ENCODE data around the gene MGAT1. TPM values are rescaled to one million over a fixed set of nuclear protein-coding genes. Genes with fewer than 3 reads are reported as not detected.
"Not testable (repeated sequence)": the region's sequence is repeated elsewhere in the genome, so short reads cannot be mapped to it uniquely, and the experiment has no call there.

MGAT1 gene
- total RNA-seq, 2 experiments from 2014 or later, result 93.2 to 125 TPM

DNA sequence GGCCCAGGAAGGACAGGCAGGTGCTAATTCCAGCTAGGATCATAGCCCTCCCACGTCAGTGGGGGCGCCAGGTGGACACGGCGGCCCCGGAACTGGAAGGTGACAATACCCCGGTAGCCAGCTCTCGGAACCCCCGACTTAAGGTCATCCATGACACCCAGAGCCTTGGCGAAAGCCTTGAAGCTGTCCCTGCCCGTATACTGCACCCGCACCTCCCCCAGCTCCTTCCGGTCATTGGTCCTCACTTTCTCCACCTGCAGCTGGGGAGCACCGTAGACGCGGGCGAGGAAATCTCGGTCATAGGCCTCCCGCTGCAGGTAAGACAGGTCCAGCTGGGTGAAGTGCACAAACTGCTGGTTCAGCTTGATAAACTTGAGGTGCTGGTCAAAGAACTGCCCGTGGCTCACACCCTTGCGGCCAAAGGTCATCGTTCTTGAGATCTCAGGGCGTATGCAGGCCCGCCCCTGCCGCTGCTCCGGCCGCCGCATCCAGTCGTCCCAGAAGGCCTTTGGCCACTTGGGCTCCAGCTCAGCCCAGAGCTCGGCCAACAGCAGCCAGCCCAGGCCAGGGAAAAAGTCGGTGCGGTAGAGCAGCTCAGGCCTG is 10.9 kb downstream of the MGAT1 start:
- H3K36me3 Mint-ChIP-seq (ENCODE audit: low read depth), result peaks cover 42% of the 10 kb centered on the region
- DNase-seq (no peak), ATAC-seq (no peak)
- intact Hi-C loops (cut with DNase I, micrococcal nuclease), result no loop called here
- CTCF ChIA-PET, result no interaction called here
- POLR2A ChIA-PET, result interaction anchor here (0.6 to 0.8 kb wide), 2 partner anchors 10 to 1168 kb away, joined by 3 to 6 read pairs; partner anchors contain the start of gene HNRNPH1
- no peak overlapping the region for H3K4me3 Mint-ChIP-seq
- H3K9me3 Mint-ChIP-seq (ENCODE audit: low read depth), result no peaks in the 10 kb centered on the region
- peaks cover 39% of the 10 kb centered on the region for H3K4me1 Mint-ChIP-seq
- no peaks in the 10 kb centered on the region for H3K27me3 Mint-ChIP-seq
- H3K27ac Mint-ChIP-seq, result no peak overlapping the region

DNA sequence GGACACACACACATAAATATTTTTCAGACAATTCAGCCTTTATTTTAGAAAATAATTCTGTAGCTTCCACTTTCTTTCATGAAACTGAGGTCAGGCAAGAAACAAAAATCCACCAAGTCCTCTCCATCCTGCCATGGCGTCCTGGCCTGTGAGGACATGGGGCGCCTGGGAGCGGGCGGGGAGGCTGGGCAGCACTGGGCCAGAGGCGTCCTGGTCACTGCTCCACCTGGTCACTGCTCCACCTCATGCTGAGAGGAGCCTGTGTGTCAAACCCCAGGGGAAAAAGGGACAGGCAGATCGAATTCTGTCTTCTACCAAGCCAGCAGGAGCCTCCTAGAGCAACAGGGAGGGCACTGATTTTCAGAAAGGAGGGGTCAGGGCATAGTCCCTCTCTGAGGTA is 12.1 kb downstream of the MGAT1 start:
- ChIA-PET POLR2A (no interaction called here), CTCF (interaction anchor here (0.8 to 1.6 kb wide), 2 partner anchors 10 to 34 kb away, joined by 3 to 4 read pairs; no protein-coding TSS in a partner anchor)
- ATAC-seq, result no peak
- Mint-ChIP-seq H3K4me3 (no peak overlapping the region), H3K27me3 (no peaks in the 10 kb centered on the region), H3K4me1 (peaks cover 40% of the 10 kb centered on the region), H3K27ac (peak overlapping the region; percentile 48), H3K9me3 (ENCODE audit: low read depth) (no peaks in the 10 kb centered on the region), H3K36me3 (ENCODE audit: low read depth) (peaks cover 33% of the 10 kb centered on the region)
- intact Hi-C loops (cut with DNase I, micrococcal nuclease), result no loop called here
- no peak for DNase-seq

DNA sequence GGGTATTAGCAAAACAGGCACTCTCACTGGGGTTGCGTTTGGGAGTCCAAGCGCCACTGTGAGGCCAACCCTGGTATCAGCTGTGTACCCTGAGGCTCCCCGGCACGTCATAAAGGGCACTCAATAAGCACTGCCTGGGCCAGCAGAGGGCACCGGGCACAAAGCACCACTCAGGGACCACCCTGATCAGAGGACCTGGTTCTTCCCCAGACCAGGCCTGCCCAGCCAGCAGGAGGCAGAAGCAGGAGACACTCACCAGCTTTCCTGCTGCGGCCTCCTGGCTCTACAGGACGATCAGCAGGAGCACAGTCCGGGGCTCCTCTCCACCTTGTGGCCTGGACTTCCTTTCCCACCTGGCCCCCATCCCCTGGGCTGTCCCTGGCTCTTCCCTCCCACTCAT is 12.6 kb downstream of the MGAT1 start:
- CTCF ChIA-PET, result interaction anchor here (0.8 to 1.6 kb wide), 2 partner anchors 9 to 34 kb away, joined by 3 to 4 read pairs; no protein-coding TSS in a partner anchor
- Mint-ChIP-seq H3K27ac (peak overlapping the region; percentile 48), H3K4me3 (no peak overlapping the region), H3K9me3 (ENCODE audit: low read depth) (no peaks in the 10 kb centered on the region), H3K27me3 (no peaks in the 10 kb centered on the region), H3K4me1 (peaks cover 36% of the 10 kb centered on the region), H3K36me3 (ENCODE audit: low read depth) (peaks cover 30% of the 10 kb centered on the region)
- ATAC-seq (peak; percentile 68), DNase-seq (peak; percentile 50)
- intact Hi-C loops (cut with DNase I, micrococcal nuclease), result no loop called here
- POLR2A ChIA-PET, result no interaction called here

DNA sequence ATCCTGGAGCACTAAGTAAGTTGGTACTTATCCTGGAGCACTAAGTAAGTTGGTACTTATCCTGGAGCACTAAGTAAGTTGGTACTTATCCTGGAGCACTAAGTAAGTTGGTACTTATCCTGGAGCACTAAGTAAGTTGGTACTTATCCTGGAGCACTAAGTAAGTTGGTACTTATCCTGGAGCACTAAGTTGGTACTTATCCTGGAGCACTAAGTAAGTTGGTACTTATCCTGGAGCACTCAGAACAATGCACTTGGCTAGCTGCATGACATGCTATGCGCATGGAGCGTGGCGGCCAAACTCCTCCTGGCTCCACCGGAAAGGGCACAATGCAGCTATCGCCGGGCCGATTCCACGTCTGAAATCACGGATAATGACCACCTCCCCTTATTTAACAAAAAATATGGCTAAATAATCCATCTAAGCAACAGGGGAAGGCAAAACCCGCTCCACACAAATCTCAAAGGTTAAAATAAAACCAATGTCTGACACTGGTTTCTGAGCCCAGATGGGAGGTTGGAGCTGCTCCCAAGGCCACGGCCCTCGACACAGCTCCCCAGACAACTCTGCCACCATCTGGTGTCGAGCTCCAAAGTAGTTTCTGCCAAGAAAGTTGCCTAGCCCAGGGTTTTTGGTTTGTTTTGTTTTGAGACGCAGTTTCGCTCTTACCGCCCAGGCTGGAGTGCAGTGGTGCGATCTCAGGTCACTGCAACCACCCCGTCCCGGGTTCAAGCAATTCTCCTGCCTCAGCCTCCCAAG is 13.8 kb downstream of the MGAT1 start:
- Mint-ChIP-seq H3K4me1 (peaks cover 29% of the 10 kb centered on the region), H3K36me3 (ENCODE audit: low read depth) (peaks cover 24% of the 10 kb centered on the region)
- H3K27ac Mint-ChIP-seq; ATAC-seq; H3K27me3 Mint-ChIP-seq; DNase-seq; H3K4me3 Mint-ChIP-seq; H3K9me3 Mint-ChIP-seq (ENCODE audit: low read depth); POLR2A ChIA-PET: not testable (repeated sequence)
- CTCF ChIA-PET, result interaction anchor here (0.6 to 1.6 kb wide), 2 partner anchors 8 to 35 kb away, joined by 3 to 4 read pairs; no protein-coding TSS in a partner anchor
- intact Hi-C loops (cut with DNase I, micrococcal nuclease), result loop anchor here (10.0 kb wide), 2 partner anchors 46 to 266 kb away; no protein-coding TSS in a partner anchor

DNA sequence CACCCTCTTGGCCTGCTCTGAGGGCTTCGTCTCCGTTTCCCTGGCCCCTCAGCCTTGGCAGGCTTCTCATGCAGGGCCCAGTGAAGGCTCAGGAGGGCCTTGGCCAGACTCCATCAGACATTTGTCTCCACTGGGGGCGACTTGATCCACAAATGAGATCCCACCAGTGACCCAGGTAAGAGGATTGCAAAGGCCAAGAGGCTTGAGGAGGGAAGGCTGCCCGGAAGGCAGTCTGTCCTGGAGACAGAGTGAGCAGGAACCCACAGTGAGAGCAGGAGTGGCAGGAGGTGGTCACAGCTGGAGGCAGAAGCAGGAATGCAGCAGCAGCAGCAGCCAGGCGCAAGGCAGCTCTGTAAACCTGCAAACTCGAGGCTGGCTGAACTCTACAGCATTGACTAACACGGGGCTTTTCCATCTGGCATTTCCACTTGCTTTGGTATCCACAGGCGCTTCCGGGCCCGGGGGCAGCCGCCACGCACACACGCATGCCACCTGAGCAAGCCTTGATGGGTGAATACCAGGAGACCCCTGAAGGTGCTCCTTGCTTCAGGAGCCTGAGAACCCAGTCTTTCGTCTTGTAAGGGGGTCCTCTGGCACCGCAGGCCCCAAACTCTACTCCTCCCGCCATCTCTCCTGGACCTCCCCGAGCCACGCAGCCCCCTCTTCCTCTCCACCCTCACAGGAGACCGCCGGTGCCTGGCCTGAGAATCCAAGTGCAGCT is 14.7 kb downstream of the MGAT1 start:
- Mint-ChIP-seq H3K27me3 (no peaks in the 10 kb centered on the region), H3K4me3 (no peak overlapping the region), H3K27ac (peak overlapping the region; percentile 15), H3K9me3 (ENCODE audit: low read depth) (no peaks in the 10 kb centered on the region), H3K4me1 (peaks cover 24% of the 10 kb centered on the region), H3K36me3 (ENCODE audit: low read depth) (peaks cover 18% of the 10 kb centered on the region)
- DNase-seq (no peak), ATAC-seq (no peak)
- CTCF ChIA-PET, result no interaction called here
- POLR2A ChIA-PET, result no interaction called here
- intact Hi-C loops (cut with DNase I, micrococcal nuclease), result loop anchor here (10.0 kb wide), 2 partner anchors 47 to 267 kb away; no protein-coding TSS in a partner anchor

DNA sequence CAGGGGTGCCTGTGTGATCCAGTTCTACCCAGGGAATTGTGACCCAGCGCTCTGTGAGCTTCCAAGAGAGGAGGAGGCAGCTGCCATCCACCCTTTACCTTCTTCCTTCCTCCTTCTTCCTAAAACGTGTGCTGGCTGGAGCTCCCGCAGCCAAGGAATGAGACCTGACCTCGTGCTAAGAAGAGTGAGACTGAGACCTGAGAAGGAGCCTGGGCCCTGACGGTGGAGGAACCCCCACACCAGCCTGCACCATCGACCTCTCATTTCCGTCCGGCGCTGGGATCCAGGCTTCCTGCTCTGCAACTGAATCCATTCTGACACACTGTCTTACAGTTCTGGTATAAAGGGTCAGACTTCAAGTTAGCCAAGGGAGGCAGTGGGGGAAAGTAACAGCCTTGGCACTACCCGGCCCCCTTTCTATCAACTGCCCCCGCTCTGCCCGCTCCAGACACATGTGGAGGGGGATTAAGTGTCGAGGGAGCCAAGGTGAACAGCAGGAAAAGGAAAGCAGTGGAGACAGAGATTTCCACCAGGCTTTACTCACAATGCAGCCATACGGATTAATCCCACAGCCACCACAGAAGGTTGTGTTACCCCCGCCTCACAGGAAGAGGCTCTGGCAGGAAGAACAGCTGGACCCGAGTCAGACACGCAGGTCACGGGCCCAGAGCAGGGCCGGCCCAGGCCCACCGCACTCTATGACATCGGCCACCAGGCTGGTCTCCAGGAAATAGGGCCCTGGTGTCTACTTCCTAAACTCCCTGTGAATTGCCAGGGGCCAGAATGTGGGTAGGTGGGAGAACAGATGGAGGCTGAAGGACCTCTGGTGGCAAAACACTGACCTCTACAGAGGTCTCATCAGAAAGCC is 15.8 kb downstream of the MGAT1 start:
- POLR2A ChIA-PET, result no interaction called here
- ATAC-seq, result no peak
- H3K27ac Mint-ChIP-seq, result peak overlapping the region; percentile 71

DNA sequence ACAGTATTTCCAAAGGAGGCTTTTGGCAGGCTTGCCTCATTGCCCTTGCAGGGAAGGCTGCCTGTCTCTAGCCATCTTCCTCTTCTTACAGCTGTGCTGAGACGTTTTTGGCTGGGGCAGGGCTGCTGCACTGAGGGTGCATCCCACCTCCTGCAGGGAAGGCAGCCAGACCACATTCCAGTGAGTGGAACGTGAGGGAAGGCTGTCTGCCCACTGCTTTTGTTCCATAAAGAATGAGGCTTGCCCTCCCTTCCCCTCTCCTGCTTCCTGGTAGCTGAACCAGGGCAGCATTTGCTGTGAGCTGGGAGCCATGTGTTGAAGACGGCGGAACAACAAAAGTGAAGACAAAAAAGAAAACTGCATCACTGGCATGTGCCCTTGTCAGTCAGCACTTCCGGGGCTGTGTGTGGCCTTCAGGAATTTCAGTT is 16.8 kb downstream of the MGAT1 start:
- ChIA-PET CTCF (interaction anchor here (0.7 to 1.6 kb wide), 5 partner anchors 14 to 67 kb away, joined by 3 to 5 read pairs (median 4); no protein-coding TSS in a partner anchor), POLR2A (no interaction called here)
- H3K27me3 Mint-ChIP-seq, result no peaks in the 10 kb centered on the region
- H3K36me3 Mint-ChIP-seq (ENCODE audit: low read depth), result peaks cover 10% of the 10 kb centered on the region
- ATAC-seq (no peak), DNase-seq (no peak)
- peak overlapping the region; percentile 59 for H3K27ac Mint-ChIP-seq
- no peak overlapping the region for H3K4me3 Mint-ChIP-seq
- peaks cover 25% of the 10 kb centered on the region for H3K4me1 Mint-ChIP-seq
- H3K9me3 Mint-ChIP-seq (ENCODE audit: low read depth), result no peaks in the 10 kb centered on the region
- intact Hi-C loops (cut with DNase I, micrococcal nuclease), result loop anchor here (2.0 to 10.0 kb wide), 5 partner anchors 49 to 373 kb away; partner anchors contain the start of gene ZFP62 (in 1 of the 2)

More for the DNA sequence above, 15.8 kb downstream of the MGAT1 start:
- Mint-ChIP-seq H3K9me3 (ENCODE audit: low read depth) (no peaks in the 10 kb centered on the region), H3K36me3 (ENCODE audit: low read depth) (peaks cover 16% of the 10 kb centered on the region), H3K4me1 (peaks cover 28% of the 10 kb centered on the region), H3K4me3 (no peak overlapping the region), H3K27me3 (no peaks in the 10 kb centered on the region)
- CTCF ChIA-PET, result interaction anchor here (0.7 to 1.6 kb wide), 5 partner anchors 13 to 66 kb away, joined by 3 to 5 read pairs (median 4); no protein-coding TSS in a partner anchor
- intact Hi-C loops (cut with DNase I, micrococcal nuclease), result loop anchor here (10.0 kb wide), 2 partner anchors 48 to 268 kb away; no protein-coding TSS in a partner anchor
- DNase-seq, result no peak

DNA sequence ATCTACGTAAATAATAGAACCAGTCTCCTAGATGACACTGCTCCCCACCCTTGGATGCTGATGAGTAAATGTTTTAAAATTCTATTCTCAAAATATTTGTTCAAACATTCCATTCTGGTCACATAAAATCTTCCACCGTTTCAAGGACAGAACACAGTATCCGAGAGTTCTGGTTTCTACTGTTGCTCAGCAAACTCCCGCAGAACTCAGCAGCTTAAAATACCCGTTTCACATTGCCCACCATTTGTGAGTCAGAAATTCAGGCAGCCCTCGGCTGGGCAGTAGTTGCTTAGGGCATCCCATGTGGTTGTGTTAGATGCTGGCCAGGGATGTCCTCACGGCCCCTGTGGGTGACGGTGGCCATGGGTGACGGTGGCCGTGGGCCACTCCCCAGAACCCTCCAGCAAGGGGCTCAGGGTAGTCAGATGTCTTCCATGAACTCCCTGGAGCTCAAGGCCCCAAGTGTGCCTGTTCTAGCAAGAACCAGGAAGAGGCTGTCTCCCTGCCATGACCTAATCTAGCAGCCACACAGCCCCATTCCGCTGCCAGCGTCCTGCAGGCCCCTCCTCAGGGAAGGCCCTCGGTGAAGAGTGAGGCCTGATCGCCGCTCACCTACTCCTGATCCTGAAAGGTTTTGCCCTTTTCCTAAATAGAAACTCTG is 17.4 kb downstream of the MGAT1 start:
- Mint-ChIP-seq H3K9me3 (ENCODE audit: low read depth) (no peaks in the 10 kb centered on the region), H3K27ac (peak overlapping the region; percentile 59), H3K4me1 (peaks cover 23% of the 10 kb centered on the region), H3K36me3 (ENCODE audit: low read depth) (peaks cover 8% of the 10 kb centered on the region), H3K27me3 (no peaks in the 10 kb centered on the region), H3K4me3 (no peak overlapping the region)
- POLR2A ChIA-PET, result no interaction called here
- CTCF ChIA-PET, result interaction anchor here (0.7 to 1.5 kb wide), 7 partner anchors 16 to 413 kb away, joined by 3 to 5 read pairs (median 3); no protein-coding TSS in a partner anchor
- no peak for DNase-seq
- intact Hi-C loops (cut with DNase I, micrococcal nuclease), result loop anchor here (2.0 to 10.0 kb wide), 5 partner anchors 50 to 374 kb away; partner anchors contain the start of gene ZFP62 (in 1 of the 2)
- no peak for ATAC-seq

DNA sequence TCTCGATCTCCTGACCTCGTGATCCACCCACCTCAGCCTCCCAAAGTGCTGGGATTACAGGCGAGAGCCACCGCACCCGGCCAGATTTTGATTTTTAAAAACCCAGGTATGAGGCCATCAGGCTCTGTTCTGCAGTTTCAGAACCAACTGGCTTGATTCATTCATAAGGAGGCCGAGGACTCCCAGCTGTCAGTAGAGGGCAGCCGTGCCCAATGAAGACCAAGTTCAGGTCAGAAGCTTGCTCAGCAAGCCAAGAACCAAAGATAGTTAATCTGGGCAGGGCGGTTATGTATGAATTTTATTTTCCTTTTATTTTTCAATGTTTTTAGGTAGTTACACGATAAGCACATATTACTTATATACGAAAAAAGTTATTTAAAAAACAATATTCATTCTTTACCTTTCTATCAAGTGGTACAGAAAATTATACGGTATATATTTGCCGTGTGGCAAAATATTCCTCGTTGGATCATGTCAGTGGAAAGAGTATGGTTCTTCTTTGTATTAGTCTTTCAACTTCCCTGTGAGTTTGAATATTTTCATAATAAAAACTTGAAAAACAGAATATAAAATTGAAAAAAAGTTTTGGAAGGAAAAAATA is 18.0 kb downstream of the MGAT1 start:
- Mint-ChIP-seq H3K9me3 (ENCODE audit: low read depth) (no peaks in the 10 kb centered on the region), H3K27me3 (no peaks in the 10 kb centered on the region), H3K27ac (no peak overlapping the region), H3K36me3 (ENCODE audit: low read depth) (peaks cover 4% of the 10 kb centered on the region), H3K4me1 (peaks cover 22% of the 10 kb centered on the region), H3K4me3 (no peak overlapping the region)
- ATAC-seq, result peak; percentile 74
- POLR2A ChIA-PET, result no interaction called here
- CTCF ChIA-PET, result interaction anchor here (0.7 to 1.4 kb wide), 6 partner anchors 16 to 413 kb away, joined by 3 to 5 read pairs (median 4); no protein-coding TSS in a partner anchor
- intact Hi-C loops (cut with DNase I, micrococcal nuclease), result loop anchor here (1.0 to 10.0 kb wide), 6 partner anchors 48 to 374 kb away; partner anchors contain the start of gene ZFP62 (in 1 of the 2)
- peak; percentile 86 for DNase-seq
